ENCODE results near the gene IGFLR1. TPM values are rescaled to one million over a fixed set of nuclear protein-coding genes. Genes with fewer than 3 reads are reported as not detected.

IGFLR1 gene
- total and polyA plus RNA-seq, 9 of the 15 experiments (the other 6 are each of a cell fraction or from before 2014, with no cell fraction given) = 1.0 to 14.3 (median 4.6) TPM

- TF ChIP-seq ZBTB11 (CRISPR knock-in tag; IDR thresholded peaks at IDR 0.05) (peak in 2 of 3 experiments; percentile 64 to 83; a peak in 5 of 6 replicates), XRCC4 (IDR thresholded peaks at IDR 0.05; ENCODE audit: extremely low read depth, insufficient read depth, insufficient read length) (no peak), PKNOX1 (IDR thresholded peaks at IDR 0.05) (peak; percentile 100), MAX (CRISPR knock-in tag; IDR thresholded peaks at IDR 0.05) (peak; percentile 53; the same call in 1 of the 2 replicates), NR2F6 (CRISPR knock-in tag; IDR thresholded peaks at IDR 0.05) (peak; percentile 78; the same call in 1 of the 2 replicates), GATAD2A (IDR thresholded peaks at IDR 0.05) (no peak), RFX7 (CRISPR knock-in tag; IDR thresholded peaks at IDR 0.05) (no peak), KDM5B (IDR thresholded peaks at IDR 0.05; ENCODE audit: insufficient replicate concordance, low read depth, low read length) (peak; percentile 55), CREB3L1 (IDR thresholded peaks at IDR 0.05; ENCODE audit: borderline replicate concordance, low read depth) (peak; percentile 85; the same call in 1 of the 2 replicates), PRDM10 (IDR thresholded peaks at IDR 0.05; ENCODE audit: partially characterized antibody) (peak; percentile 97), MYNN (IDR thresholded peaks at IDR 0.05) (peak; percentile 97), MYNN (CRISPR knock-in tag; IDR thresholded peaks at IDR 0.05) (no peak), NEUROD1 (IDR thresholded peaks at IDR 0.05; ENCODE audit: borderline replicate concordance, low read depth, low read length, partially characterized antibody) (peak; percentile 100)
Measured at GRCh38 chr19:35757749-35758608, 15.7 kb upstream of the IGFLR1 start, which contains the start of gene PROSER3 (continued).
